HG02981 (cell line): ENCODE data around the gene DOK1.

Source experiments
- ATAC-seq: cut with Tn5 transposase; IDR thresholded peaks from one replicate; pipeline ENCODE4 v1.9.1; 2021; ENCODE audit warnings: mild to moderate bottlenecking, moderate library complexity; ENCODE audit not compliant: unreplicated experiment

The DOK1 gene

DNA sequence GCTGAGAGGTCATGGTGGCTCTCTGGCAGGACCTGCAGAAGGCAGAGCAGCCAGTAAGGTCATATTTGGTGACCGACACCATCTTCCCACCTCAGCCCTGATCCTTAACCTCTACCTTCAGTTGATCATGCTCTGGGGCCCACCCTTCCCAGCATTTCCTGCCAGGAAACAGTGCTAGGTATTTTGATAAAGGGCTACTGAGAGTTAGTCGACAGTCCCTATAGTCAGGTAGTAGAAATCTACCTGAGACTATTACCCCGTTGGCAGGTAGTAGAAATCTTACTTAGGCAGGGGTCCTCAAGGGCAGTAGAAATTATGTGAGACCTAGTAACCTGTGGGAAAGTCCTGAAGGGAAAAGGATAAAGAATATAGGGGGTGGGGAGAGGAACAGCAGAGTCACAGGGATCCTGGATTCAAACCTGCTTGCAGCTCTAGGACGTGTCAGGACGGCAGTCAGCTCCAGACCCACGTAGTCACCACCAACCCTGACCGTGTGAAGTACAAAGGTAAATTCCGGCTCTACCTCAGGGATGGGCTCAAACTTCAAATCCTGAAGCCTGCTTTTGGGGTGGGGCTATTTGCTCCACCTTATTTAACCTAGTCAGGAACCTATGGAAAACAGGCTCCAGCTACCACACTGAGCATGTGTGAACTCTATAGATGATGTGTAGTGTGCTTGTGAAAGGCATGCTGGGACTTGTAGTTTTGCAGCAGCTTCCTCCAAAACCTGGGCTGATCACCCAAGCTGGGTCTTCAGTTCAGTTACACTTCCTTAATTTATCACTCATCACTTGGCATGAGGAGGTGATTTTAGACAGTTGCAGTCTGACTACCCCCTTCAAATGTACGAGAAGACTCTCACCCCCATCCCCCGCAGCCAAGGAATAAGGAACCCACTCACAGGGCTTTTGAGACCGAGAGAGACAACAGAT lies 28.5 kb upstream of the DOK1 start, which contains the start of gene DQX1:
DQX1 (minus strand) TSS at position 515 of the 932 bp plus-strand sequence; CDS start at position 13, 502 bp downstream.
- ATAC-seq: no peak

DNA sequence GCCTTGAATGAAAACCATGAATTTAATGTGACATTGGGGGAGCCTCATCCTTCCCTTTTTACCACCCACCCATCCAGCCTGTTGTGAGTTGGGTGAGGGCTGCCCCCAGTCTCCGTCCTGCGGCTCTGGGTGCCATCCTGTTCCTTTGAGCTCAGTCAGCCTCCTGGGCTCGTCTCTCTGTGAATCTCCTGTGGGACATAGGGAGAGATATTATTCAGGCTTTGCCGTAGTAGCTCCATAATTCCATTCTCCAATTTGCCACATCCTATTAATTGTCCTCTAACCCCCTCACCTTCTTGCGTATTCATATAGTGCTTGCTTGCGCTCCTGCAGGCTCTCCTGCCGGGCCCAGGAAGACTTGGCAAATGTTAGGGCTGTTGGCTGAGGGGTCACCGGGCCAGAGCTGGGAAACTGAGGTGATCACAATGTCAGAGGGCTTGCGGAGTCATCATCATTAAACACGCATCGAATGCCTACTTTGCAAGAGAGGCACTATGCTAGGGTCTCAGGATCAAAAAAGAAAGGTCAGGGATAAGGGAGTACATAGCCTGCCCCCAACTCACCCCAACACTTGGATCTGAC lies 27.8 kb upstream of the DOK1 start:
- ATAC-seq: no peak

DNA sequence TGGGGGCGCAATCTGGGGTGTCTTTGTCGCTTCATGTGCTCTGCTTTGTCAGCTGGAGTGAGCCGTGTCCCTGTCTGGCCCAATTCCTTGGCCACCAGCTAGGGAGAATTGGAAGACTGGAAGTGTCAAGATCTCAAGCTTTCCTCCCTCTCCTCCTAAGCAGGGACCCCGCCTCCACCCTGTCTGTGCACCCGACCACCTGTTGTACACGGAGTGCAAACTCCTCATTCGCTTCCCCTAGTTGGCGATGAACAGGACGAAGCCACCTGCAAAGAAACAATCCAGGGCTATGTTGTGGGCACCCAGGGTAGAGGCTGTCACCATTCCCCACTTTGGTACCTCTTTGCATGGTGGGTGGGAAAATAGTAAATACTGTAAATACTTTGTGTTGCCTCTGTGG lies 26.8 kb upstream of the DOK1 start:
- no peak for ATAC-seq

DNA sequence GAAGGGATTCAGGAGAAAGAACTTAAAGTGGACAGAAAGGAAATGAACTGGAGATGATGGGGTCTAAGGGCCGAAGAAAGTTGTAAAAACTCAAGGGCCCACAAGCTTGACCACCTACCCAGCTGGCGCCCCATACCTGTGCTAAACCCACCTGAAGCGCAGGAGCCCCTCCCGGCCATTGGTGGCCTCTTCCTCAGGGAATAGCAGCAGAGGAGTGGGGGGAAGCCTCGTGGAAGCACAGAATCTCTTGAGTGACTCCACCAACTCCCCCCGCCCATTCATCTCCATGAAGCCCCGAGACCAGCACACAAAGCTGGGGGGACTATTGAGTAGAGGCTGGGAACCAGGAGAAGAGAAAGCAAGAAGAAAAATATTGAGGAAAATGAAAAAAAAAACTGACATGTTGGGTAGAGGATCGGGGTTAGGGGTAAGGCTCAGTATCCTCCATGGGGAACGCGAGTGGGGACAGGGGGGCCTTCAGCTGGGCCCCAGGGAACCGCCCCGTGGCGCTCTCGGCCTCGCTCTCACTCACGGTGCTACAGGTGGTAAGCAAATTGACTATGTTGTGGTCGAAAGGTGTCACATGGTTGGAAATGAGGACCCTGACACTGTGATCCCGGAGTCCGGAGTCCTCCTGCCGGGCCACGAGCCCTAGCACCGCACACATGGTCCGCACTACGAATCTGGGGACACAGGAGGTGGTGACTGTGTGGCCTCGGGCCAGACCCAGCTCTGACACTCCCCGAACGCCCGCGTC lies 25.7 kb upstream of the DOK1 start:
- ATAC-seq: peak; percentile 1

DNA sequence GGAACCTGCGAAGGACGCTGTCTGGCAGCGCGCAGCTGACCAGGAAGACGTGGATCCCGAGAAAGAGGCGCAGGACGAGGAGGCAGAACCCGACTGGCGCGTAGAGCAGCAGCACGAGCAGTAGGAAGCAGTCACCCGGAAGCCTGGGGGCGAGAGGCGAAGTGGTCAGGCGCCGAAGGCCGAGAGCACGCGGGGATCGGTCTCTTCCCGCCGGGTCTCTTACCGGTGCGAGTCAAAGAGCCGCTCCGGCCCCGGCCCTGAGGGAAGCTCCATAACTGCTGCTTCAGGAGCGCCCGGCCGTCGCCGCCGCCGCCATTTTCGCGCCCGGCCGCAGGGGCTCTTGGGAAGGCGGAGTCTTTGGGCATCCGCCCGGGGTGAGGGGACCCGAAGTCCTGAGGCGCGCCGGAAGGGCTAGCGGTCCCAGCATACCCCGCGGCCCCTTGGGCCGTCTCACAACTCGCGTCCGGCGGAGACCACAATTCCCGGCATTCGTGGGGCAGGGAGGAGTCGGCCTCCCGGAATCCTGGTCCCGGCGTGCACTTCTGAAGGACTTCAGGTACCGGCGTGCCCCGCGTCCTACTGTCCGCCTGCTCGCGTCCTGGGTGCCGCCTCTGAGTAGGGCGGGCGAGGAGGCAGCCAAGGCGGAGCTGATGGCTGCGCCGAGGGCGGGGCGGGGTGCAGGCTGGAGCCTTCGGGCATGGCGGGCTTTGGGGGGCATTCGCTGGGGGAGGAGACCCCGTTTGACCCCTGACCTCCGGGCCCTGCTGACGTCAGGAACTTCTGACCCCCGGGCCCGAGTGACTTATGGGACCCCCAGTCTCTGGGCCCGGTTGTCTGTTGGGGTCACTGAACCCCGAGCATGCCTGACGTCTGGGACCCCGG lies 24.9 kb upstream of the DOK1 start, which contains the start of the genes AUP1 and HTRA2:
AUP1 (minus strand) TSS at position 350 of the 882 bp plus-strand sequence; CDS start at position 273, 77 bp downstream.
HTRA2 (plus strand) TSS at position 577 of the 882 bp plus-strand sequence; CDS start at position 651, 74 bp downstream.
- ATAC-seq: peak; percentile 72

DNA sequence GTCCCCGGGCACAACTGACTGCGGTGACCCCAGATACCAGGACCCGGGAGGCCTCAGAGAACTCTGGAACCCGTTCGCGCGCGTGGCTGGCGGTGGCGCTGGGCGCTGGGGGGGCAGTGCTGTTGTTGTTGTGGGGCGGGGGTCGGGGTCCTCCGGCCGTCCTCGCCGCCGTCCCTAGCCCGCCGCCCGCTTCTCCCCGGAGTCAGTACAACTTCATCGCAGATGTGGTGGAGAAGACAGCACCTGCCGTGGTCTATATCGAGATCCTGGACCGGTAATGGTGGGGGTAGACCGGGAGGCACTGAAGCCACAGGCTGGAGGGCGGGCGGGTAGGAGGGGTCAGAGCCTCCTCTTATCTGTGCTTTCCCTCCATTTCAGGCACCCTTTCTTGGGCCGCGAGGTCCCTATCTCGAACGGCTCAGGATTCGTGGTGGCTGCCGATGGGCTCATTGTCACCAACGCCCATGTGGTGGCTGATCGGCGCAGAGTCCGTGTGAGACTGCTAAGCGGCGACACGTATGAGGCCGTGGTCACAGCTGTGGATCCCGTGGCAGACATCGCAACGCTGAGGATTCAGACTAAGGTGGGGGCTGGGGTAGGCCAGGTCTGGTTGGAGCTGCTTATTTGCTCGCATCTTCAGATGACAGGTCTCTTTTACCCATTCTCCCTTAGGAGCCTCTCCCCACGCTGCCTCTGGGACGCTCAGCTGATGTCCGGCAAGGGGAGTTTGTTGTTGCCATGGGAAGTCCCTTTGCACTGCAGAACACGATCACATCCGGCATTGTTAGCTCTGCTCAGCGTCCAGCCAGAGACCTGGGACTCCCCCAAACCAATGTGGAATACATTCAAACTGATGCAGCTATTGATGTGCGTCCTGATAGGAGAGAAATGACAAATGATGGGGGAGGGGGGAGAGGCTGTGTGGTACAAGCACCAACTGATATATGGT lies 24.0 kb upstream of the DOK1 start:
- peak; percentile 31 for ATAC-seq

DNA sequence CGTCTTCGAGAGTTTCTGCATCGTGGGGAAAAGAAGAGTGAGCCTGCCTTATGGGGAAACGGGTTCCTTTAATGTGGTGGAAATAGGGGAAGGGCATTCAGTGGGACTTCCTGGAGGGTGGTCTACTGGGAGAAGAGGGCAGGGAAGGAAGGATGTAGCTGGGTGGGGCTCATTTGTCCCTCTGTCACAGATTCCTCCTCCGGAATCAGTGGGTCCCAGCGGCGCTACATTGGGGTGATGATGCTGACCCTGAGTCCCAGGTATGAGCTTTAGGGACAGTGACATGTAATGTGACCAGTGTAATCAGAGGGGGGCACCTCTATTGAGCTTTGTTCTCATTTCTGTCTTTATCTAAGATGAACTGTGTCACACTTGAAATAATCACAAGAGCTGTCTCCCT lies 22.9 kb upstream of the DOK1 start:
- ATAC-seq: no peak

DNA sequence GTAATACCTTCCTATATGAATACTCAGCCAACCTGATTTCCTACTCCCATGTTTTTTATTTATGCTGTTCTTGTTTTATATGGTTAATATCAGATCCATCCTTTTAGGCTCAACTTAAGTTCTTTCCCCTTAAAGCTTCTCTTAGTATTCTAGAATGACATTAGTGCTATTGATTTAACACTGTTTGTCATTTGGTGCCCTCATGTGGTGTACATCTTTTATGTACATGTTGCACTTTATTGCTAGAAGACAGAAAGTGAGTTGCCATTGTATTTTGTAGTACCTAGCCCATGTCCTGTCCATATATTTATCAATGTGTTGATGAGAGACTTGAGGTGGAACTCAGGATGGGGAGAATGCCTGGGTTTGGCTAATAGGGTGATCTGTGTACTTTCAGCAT lies 22.3 kb upstream of the DOK1 start:
- no peak for ATAC-seq

DNA sequence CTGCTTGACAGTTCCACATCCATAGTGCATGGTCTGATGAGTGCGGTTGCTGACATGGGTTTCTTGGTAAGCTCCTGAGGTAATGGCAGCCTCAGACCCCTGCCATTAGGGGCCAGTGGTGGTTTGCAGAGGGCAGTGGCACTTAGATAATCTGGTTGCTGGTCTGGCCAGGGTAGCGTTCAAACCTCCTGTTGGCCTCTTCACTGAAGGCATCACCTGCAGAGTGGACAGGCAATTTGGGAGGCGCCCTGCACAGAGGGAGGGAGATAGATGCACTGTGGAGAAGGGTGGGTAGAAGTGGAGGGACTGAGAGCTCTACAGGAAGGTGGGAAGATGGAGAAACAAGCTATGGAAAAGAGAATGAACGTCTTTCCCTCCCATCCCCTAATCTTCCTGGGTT lies 21.1 kb upstream of the DOK1 start:
- ATAC-seq: no peak

DNA sequence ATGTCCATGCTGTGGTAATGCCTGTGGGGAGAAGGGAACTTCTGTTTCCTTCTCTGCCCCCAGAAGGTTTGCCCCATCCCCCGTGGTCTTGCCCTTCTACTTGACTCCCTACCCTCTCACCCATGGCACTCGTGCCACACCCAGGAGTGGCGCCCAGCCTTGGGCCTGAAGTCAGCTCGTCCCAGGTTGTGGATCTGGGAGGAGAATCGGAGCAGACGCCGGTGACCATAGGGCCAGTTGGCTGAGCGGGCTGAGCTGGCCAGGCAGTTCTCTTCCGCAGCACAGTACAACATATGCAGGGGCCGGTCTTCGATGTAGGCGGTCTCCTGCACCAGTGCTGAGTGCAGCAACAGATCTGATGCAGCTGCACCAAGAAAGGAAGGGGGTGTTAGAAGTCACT lies 20.1 kb upstream of the DOK1 start:
- ATAC-seq: no peak

DNA sequence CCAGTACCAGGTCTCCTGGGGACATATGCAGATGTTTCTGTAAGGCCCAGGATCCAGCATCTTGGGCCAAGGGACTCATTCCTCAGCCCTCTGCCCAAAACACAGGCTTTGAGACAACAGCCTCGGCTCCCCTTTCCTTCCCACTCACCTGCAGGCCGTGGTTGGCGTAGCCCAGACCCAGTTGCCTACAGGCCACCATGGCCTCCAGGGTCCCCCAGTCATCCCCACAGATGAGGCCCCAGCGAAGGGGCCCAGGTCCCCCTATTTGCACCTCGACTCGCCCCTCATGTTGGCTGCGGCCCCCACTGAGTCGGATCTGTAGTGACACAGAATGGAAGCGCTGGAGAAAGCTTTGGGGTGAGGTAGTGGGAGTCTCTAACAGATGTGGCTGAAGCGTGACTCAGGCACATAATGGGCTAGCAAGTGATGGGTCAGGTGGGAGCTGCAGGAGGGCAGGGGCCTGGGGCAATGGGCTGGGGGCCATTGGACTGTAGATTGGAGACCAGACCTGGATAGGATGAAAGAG lies 19.0 kb upstream of the DOK1 start:
- no peak for ATAC-seq

DNA sequence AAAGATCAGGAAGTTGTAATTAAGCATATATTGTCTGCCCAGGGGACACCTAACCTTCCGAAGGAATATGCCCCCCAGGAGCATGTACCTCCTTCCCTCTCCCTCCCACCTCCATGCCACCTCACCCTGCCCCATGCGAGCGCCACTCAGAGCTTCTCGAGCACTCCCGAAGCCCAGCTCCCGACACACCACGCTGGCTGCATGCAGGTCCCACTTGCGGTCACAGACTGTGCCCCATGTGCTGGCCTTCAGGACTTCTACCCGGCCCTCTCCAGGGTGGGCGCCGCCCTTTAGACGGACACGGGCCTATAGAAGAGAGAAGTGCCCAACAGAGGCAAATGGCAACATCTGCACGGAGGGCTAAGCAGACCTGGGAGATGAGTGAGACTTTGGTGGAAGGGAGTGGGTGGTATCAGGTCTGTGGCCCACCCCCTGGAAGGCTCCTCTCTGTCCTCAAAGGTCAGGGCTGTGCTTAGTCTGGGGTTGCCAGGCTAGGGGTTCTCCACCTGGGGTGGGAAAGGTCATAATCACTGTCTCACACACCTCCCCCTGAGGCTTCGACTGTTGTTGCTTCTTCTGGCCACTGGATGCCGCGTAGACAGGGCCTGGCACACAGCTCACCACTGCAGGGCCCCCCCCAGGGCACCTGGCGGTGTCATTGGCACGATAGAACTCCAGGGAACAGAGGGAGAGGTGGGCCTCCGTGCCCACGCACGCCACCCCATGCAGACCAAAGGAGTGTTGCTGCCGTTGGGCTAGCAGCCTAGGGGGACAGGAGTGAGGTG lies 18.2 kb upstream of the DOK1 start:
- ATAC-seq: no peak

DNA sequence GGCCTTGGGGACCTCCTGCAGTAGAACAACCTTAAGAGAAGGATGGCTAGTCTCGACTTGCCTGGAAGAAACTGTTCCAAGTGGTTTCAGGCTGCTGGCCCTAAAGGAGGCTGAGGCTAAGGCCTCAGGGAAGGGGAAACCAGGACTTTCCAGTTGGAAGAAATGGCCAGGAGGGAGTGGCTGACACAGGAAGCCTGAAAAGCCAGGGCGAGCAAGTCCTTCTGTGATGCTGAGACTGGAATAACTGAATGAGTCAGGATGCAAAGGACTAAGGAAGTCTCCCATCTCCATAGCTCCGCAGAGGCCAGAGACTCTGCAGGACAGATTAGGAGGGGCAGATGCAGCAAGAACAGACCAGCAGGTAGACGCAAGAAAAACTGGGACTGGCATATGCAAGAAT lies 17.4 kb upstream of the DOK1 start:
- ATAC-seq: no peak

DNA sequence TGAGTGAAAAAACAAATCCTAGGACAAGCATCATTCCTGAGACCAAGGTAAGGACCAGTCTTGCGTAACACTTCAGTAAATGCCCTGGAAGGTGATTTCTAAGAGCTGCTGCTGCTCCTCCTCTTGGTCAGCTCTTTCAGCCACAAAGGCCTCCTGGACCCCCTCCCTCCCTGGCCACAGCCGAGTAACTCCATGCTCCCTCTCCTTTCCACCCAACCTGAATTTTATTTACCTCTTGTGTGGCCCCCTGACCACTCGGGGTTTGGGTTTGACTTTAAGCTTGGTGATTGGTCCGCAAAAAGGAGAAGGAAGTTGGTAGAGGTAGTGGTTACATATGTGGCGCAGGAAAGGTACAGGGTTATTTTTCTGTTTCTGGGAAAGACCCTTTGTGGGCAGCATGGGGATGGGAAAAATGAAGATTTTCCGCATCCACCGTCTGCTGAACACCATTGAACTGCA lies 15.6 kb upstream of the DOK1 start:
- ATAC-seq: no peak

DNA sequence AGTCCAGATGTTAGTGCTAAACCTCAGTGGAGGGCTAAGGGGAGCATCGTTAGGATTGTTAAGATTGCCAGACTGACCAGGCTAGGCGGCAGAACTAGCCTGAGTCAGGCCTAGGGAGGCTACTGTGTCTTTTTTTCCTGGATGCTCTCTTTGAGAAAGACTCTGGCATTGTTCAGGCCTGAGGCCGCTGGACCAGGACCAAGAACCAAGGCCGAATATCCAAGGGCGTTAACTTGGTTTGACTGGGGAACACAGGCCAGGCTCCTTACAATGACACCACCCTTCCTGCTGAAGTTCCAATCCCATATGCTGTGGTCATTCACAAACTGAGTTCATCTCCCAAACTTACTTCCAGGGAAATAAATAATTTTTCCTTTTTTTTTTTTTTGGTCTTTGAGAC lies 14.2 kb upstream of the DOK1 start:
- no peak for ATAC-seq

DNA sequence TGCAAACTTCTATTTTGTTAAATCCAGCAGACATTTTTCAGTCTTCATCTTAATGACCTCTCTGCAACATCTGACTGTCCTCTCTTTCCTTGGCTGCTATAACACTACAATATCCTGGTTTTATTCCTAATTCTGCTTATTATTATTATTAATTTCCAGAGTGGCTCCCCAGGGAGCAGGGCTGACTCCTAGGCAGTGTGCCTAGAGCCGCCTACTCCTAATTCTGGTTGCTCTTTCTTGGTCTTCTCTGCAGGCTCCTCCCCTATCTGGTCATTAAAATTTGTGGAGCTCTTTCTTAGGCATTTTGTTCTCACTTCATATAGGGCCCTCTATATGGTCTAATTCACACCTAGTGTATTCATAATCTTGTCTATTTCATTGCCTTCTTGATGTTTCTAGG lies 11.5 kb upstream of the DOK1 start:
- no peak for ATAC-seq

DNA sequence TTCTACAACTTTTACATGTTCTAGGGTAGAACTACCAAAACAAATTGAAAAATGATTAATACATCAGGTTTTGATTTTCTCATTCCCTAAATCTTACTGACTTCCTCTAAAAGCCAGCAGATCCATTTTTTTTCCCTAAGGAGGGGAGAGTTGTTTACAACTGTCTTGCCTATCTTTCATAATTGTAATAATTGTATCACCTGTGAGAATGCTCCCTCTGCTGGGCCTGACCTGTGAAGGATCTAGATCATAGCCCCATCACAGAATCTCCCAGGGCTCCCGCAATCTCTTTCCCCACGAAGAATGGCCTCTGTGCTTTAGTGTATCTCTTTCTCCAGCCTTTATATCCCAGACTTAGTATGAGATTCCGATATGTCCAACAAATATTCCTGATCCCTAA lies 9.9 kb upstream of the DOK1 start:
- ATAC-seq: no peak

DNA sequence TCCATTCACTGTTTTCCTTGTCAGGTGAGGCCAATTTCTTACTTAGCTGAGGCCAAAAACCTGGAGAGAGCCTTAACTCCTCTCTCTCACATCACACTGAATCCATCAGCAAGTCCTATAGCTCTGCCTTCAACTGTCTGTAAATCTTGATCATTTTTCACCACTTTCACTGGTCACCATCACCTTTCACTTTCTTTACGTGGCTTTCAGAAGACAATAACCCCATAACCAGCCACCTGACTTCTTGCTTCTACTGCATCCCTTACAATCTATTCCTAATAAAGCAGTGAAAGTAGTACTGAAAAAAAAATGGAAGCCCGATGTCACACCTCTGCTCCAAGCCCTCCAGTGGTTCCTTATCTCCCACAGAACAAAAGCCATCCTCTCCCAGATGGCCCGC lies 8.5 kb upstream of the DOK1 start:
- ATAC-seq: no peak
